PC-9 (cell line): ENCODE data around the gene MRPL18. TPM values are rescaled to one million over a fixed set of nuclear protein-coding genes. Genes with fewer than 3 reads are reported as not detected.

ENCODE experiments used
- BruUV-seq: library from RNA; stranded (reverse); fragments of 400-500 nt; replicated peaks from 2 replicates; lab custom pipeline; 2021; lab: Mats Ljungman, UMichigan
- CTCF ChIA-PET: fragments of 300-600 bp; sonication (Branson Sonifier 250); formaldehyde crosslinking; loops from one replicate; lab custom pipeline; 2022; ENCODE audit warnings: antibody characterized with exemption; lab: Charles Lee
- POLR2A ChIA-PET: fragments of 300-600 bp; sonication (Branson Sonifier 250); formaldehyde crosslinking; loops from one replicate; lab custom pipeline; 2022; ENCODE audit warnings: antibody characterized with exemption; ENCODE audit not compliant: unreplicated experiment; lab: Charles Lee
- DNase-seq, 2 experiments: peaks; one replicate each; pipeline versions ENCODE4 v3.0.0 to v3.0.0-alpha.2; 2015 to 2022; ENCODE audit warnings: mixed read lengths in 1 of 2
- H2AFZ ChIP-seq: fragments of 200-600 bp; sonication (generic); 2 replicates; pipeline ENCODE4 v1.8.1; 2017; ENCODE audit warnings: antibody characterized with exemption
- H3F3A ChIP-seq: fragments of 200-600 bp; sonication (generic); 2 replicates; pipeline ENCODE4 v1.8.1; 2017; ENCODE audit warnings: antibody characterized with exemption, mild to moderate bottlenecking, low read depth; ENCODE audit not compliant: insufficient read depth
- H3K27ac ChIP-seq: fragments of 200-600 bp; sonication (generic); 2 replicates; pipeline ENCODE4 v1.6.1; 2016; ENCODE audit warnings: mixed run types
- H3K27me3 ChIP-seq: fragments of 200-600 bp; sonication (generic); 2 replicates; pipeline ENCODE4 v1.6.1; 2016; ENCODE audit warnings: low read depth, mixed run types; ENCODE audit not compliant: insufficient read depth
- H3K36me3 ChIP-seq: fragments of 200-600 bp; sonication (generic); 2 replicates; pipeline ENCODE4 v1.6.1; 2016; ENCODE audit warnings: low read depth, mixed run types
- H3K4me1 ChIP-seq: fragments of 200-600 bp; sonication (generic); replicated peaks from 2 replicates; pipeline ENCODE4 v1.6.1; 2016; ENCODE audit warnings: mixed run types; ENCODE audit not compliant: insufficient read depth
- H3K4me2 ChIP-seq: fragments of 200-600 bp; sonication (generic); 2 replicates; pipeline ENCODE4 v1.6.1; 2017; ENCODE audit warnings: mixed run types
- H3K4me3 ChIP-seq: fragments of 200-600 bp; sonication (generic); 2 replicates; pipeline ENCODE4 v1.6.1; 2016; ENCODE audit warnings: mixed run types
- H3K79me2 ChIP-seq: fragments of 200-600 bp; sonication (generic); 2 replicates; pipeline ENCODE4 v1.6.1; 2017; ENCODE audit warnings: low read depth, mixed run types
- H3K9me2 ChIP-seq: fragments of 200-600 bp; sonication (generic); 2 replicates; pipeline ENCODE4 v1.8.1; 2017; ENCODE audit warnings: mild to moderate bottlenecking; ENCODE audit not compliant: insufficient read depth
- H3K9me3 ChIP-seq: fragments of 200-600 bp; sonication (generic); 2 replicates; pipeline ENCODE4 v1.8.1; 2016; ENCODE audit warnings: low read depth; ENCODE audit not compliant: insufficient read depth
- H4K20me1 ChIP-seq: fragments of 200-600 bp; sonication (generic); 2 replicates; pipeline ENCODE4 v1.8.1; 2017; ENCODE audit not compliant: insufficient read depth
- CTCF ChIP-seq: fragments of 200-600 bp; sonication (generic); conservative IDR thresholded peaks from 2 replicates; pipeline ENCODE4 v1.6.1; 2017; ENCODE audit warnings: mixed run types, antibody characterized with exemption, mild to moderate bottlenecking, moderate library complexity
- EZH2 ChIP-seq: fragments of 200-600 bp; sonication (generic); IDR thresholded peaks from 2 replicates; pipeline ENCODE4 v1.8.0; 2017; ENCODE audit warnings: antibody characterized with exemption, low read depth
- intact Hi-C: fragments of 100-400 bp; cut with micrococcal nuclease; formaldehyde crosslinking; loops from one replicate; pipeline ENCODE4 v1.10.0; 2022; ENCODE audit not compliant: unreplicated experiment
- total RNA-seq: library from RNA; stranded (reverse); gene quantifications from 2 replicates; pipeline ENCODE4 v1.2.3, GENCODE V29; 2021

MRPL18 gene
- total RNA-seq, 1 experiment from 2014 or later = 54.4 TPM

- no peak for DNase-seq
- no peaks in the 10 kb centered on the region for H3K36me3 ChIP-seq
- no peaks in the 10 kb centered on the region for H4K20me1 ChIP-seq
- TF ChIP-seq CTCF = no peak
- no peak for TF ChIP-seq EZH2
- POLR2A ChIA-PET = no interaction called here
- intact Hi-C loops = no loop called here
- H3K4me1 ChIP-seq = no peaks in the 10 kb centered on the region
- no peaks in the 10 kb centered on the region for H3K79me2 ChIP-seq
- no peaks in the 10 kb centered on the region; the same call in 1 of the 2 replicates for H3K27me3 ChIP-seq
- H2AFZ ChIP-seq = no peak overlapping the region
- no TSS peak for BruUV-seq
- H3K4me3 ChIP-seq = no peak overlapping the region
- no peaks in the 10 kb centered on the region for H3K9me2 ChIP-seq
- CTCF ChIA-PET = no interaction called here
- H3K27ac ChIP-seq = no peak overlapping the region
- no peaks in the 10 kb centered on the region for H3F3A ChIP-seq
- no peaks in the 10 kb centered on the region for H3K9me3 ChIP-seq
- H3K4me2 ChIP-seq = no peak overlapping the region
These were observed 40.5 kb downstream of the MRPL18 start for GRCh38 chr6:159830501-159831372.

GRCh38 chr6:159831373-159831679 is 41.1 kb downstream of the MRPL18 start:
- no peak overlapping the region for H3K27ac ChIP-seq
- CTCF ChIA-PET = no interaction called here
- POLR2A ChIA-PET = no interaction called here
- no peak overlapping the region for H3K4me3 ChIP-seq
- H3K9me2 ChIP-seq = no peaks in the 10 kb centered on the region
- BruUV-seq = no TSS peak
- intact Hi-C loops = no loop called here
- no peak overlapping the region for H3K4me2 ChIP-seq
- H3K79me2 ChIP-seq = no peaks in the 10 kb centered on the region
- H3K4me1 ChIP-seq = no peaks in the 10 kb centered on the region
- DNase-seq = no peak
- H4K20me1 ChIP-seq = no peaks in the 10 kb centered on the region
- no peaks in the 10 kb centered on the region for H3K36me3 ChIP-seq
- H2AFZ ChIP-seq = no peak overlapping the region
- H3F3A ChIP-seq = no peaks in the 10 kb centered on the region
- no peaks in the 10 kb centered on the region; the same call in 1 of the 2 replicates for H3K27me3 ChIP-seq
- H3K9me3 ChIP-seq = no peaks in the 10 kb centered on the region
- TF ChIP-seq CTCF = no peak
- TF ChIP-seq EZH2 = no peak

GRCh38 chr6:159832946-159833345 is 42.7 kb downstream of the MRPL18 start:
- no peak for DNase-seq
- intact Hi-C loops = no loop called here
- H3K9me2 ChIP-seq = no peaks in the 10 kb centered on the region
- H3K79me2 ChIP-seq = no peaks in the 10 kb centered on the region
- CTCF ChIA-PET = no interaction called here
- H3K4me2 ChIP-seq = no peak overlapping the region
- no peak overlapping the region for H3K4me3 ChIP-seq
- BruUV-seq = no TSS peak
- H3K36me3 ChIP-seq = no peaks in the 10 kb centered on the region
- H3K27ac ChIP-seq = no peak overlapping the region
- H2AFZ ChIP-seq = no peak overlapping the region
- H4K20me1 ChIP-seq = no peaks in the 10 kb centered on the region
- H3F3A ChIP-seq = no peaks in the 10 kb centered on the region
- H3K9me3 ChIP-seq = no peaks in the 10 kb centered on the region
- POLR2A ChIA-PET = no interaction called here
- no peaks in the 10 kb centered on the region for H3K4me1 ChIP-seq
- TF ChIP-seq EZH2 = no peak
- no peak for TF ChIP-seq CTCF
- H3K27me3 ChIP-seq = peaks cover 6% of the 10 kb centered on the region; the same call in 1 of the 2 replicates
